GM18526 (cell line): Measurements from ENCODE around the gene WNT3.

Experiments used
- POLR2A ChIP-seq: IDR thresholded peaks from 3 replicates; pipeline ENCODE4 v1.6.1; 2011; ENCODE audit not compliant: insufficient read length; ENCODE audit errors: extremely low read depth

Gene WNT3

GRCh38 chr17:46770818-46771560, 47.5 kb downstream of the WNT3 start:
- TF ChIP-seq POLR2A: no peak

- no peak for TF ChIP-seq POLR2A
Measured at GRCh38 chr17:46770439-46770817, 48.1 kb downstream of the WNT3 start.

GRCh38 chr17:46769531-46770438, 48.7 kb downstream of the WNT3 start:
- TF ChIP-seq POLR2A: no peak

GRCh38 chr17:46768540-46768870, 50.0 kb downstream of the WNT3 start:
- TF ChIP-seq POLR2A: no peak

GRCh38 chr17:46766493-46767491, 51.7 kb downstream of the WNT3 start:
- TF ChIP-seq POLR2A: no peak

- TF ChIP-seq POLR2A: no peak
Measured at GRCh38 chr17:46765453-46765852, 53.0 kb downstream of the WNT3 start.

- TF ChIP-seq POLR2A: no peak
Measured at GRCh38 chr17:46764709-46765401, 53.6 kb downstream of the WNT3 start.

GRCh38 chr17:46764000-46764708, 54.3 kb downstream of the WNT3 start:
- TF ChIP-seq POLR2A: no peak

- TF ChIP-seq POLR2A: no peak
Measured at GRCh38 chr17:46763416-46763815, 55.1 kb downstream of the WNT3 start.

- no peak for TF ChIP-seq POLR2A
Measured at GRCh38 chr17:46759141-46759540, 59.4 kb downstream of the WNT3 start.

GRCh38 chr17:46758614-46759013, 59.9 kb downstream of the WNT3 start:
- TF ChIP-seq POLR2A: no peak

- TF ChIP-seq POLR2A: no peak
Measured at GRCh38 chr17:46756861-46757260, 61.6 kb downstream of the WNT3 start.

GRCh38 chr17:46756081-46756735, 62.3 kb downstream of the WNT3 start:
- no peak for TF ChIP-seq POLR2A

- TF ChIP-seq POLR2A: no peak
Measured at GRCh38 chr17:46753776-46754175, 64.7 kb downstream of the WNT3 start.

- no peak for TF ChIP-seq POLR2A
Measured at GRCh38 chr17:46751425-46751824, 67.1 kb downstream of the WNT3 start.
